DMS79 (cell line): ENCODE data around the gene POLR2H.

Experiments
- DNase-seq: peaks from one replicate; lab custom pipeline; 2025; lab: John Stamatoyannopoulos, UW

Gene POLR2H

DNA sequence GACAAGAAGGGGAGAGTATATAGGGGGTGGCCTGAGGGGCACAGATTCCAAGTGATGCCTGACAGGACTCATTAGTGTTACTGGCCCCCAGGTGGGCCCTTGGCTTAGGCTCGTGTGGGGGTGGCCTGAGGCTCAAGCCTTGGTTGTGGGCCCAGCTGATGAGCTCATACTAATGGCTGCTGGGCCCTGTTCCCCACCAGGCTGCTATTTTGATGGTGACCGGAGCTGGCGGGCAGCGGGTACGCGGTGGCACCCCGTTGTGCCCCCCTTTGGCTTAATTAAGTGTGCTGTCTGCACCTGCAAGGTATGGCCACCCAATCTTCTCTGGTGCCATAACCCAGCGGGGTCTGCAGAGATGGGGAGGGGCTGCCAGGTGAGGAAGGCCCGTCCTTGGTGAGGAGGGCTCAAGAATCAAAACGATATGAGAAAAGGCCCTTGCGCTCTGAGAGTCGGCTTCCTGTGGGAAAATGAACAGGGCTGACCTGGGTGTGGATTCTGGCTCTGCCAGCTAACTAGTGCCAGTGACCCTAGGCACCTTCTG, 25.7 kb downstream of the POLR2H start:
- no peak for DNase-seq

DNA sequence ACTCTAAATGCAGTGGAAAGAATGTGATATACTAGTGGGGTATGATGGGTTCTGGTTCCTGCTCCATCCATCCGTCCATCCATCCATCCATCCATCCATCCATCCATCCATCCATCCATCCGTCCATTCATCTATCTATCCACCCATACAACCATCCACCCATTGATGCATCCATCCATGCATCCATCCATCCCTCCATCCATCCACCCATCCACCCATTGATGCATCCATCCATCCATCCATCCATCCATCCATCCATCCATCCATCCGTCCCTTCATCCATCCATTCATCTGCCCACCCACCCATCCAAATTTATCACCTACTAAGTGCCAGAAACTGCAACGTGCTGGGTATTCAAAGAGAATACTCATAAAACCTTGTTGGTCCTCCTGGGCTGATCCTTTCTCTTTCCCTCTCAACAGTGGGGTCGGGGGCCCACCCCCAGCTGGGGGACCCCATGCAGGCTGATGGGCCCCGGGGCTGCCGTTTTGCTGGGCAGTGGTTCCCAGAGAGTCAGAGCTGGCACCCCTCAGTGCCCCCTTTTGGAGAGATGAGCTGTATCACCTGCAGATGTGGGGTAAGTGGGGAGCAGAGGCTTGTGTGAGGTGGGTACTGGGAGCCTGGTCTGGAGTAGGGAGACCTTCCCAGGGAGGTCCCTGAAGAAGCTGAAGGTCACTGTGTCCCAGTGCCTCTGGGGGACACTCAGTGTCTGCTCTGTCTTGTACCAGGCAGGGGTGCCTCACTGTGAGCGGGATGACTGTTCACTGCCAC, 26.8 kb downstream of the POLR2H start:
- DNase-seq = no peak

DNA sequence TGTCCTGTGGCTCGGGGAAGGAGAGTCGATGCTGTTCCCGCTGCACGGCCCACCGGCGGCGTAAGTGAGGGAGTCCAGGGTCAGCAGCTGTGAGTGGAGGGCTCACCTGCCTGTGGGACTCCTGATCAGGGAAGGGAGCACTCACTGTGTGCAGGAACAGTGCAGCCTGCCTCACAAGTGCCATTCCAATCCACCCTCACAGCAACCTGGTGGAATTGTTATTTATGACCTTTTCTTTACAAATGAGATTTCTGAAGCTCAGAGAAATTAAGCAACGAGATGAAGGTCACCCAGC, 27.4 kb downstream of the POLR2H start:
- DNase-seq = no peak

DNA sequence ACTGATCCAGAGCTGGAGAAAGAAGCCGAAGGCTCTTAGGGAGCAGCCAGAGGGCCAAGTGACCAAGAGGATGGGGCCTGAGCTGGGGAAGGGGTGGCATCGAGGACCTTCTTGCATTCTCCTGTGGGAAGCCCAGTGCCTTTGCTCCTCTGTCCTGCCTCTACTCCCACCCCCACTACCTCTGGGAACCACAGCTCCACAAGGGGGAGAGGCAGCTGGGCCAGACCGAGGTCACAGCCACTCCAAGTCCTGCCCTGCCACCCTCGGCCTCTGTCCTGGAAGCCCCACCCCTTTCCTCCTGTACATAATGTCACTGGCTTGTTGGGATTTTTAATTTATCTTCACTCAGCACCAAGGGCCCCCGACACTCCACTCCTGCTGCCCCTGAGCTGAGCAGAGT, 27.9 kb downstream of the POLR2H start:
- no peak for DNase-seq

GRCh38 chr3:184389935-184390528, 28.5 kb downstream of the POLR2H start:
- DNase-seq = no peak

DNA sequence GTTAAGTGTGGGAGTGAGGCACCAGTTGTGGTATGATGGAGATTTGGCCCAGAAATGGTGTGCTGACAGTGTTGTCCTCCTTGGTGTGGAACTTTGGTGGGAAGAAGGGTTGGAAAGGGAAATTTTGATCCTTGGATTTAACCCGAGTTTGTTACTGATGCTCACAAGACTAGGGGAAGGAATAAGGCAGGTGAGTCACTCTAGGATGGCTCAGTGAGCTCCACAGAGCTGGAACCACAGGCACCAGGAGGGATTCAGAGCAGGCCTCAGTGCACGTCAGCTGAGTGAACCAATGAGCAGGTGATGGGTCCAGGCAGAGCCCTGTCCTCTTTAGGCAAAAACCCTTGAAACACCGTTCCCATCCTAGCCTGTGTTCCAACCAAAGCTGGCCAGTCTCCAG, 29.8 kb downstream of the POLR2H start:
- DNase-seq = no peak

DNA sequence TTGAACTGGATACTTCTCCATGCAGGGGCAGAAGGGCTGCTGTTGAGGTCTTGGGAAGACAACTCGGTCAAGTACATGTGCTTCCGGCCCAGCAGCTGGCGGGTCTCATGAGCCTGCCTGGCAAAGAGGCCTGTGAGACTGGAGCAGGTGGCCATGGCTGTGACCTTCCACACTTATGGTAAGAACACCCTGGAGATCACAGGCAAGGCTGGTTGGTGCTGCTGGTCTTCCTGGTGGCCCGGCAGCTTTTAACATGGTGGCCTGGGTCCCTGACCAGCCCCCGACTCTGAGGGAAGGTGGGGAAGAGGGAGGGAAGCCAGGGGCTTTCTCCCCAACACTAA, 33.8 kb downstream of the POLR2H start:
- DNase-seq = no peak

GRCh38 chr3:184399410-184399809, 37.9 kb downstream of the POLR2H start:
- no peak for DNase-seq

GRCh38 chr3:184405075-184406030, 43.8 kb downstream of the POLR2H start:
- no peak for DNase-seq

- no peak for DNase-seq
These were observed 47.9 kb downstream of the POLR2H start for GRCh38 chr3:184409331-184409926.

DNA sequence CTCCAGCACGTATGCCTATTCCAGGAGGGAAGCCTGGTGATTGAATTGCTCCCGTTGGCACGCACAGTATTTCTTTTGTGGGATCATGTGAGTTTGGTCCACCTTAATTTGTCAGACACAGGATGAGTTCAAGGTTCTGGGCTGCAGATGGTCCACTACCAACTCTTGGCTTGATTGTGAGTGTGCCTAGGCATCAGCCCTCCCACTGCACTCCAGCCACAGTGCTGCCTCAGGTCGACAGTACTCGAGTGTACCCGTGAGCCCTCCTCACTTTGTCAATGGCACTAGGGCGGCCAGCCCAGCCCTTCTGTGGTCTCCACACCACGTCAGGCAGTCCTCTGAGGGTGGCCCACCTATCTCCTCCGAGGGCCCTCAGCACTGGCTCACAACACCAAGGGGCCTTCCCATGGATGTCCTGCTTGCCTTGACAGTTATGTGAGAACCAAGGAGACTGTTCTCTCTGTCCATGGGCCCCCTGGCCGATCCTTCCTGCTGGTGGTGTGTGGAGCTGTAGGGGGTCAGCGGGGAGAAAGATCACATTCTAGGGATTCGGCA, 48.5 kb downstream of the POLR2H start:
- no peak for DNase-seq

DNA sequence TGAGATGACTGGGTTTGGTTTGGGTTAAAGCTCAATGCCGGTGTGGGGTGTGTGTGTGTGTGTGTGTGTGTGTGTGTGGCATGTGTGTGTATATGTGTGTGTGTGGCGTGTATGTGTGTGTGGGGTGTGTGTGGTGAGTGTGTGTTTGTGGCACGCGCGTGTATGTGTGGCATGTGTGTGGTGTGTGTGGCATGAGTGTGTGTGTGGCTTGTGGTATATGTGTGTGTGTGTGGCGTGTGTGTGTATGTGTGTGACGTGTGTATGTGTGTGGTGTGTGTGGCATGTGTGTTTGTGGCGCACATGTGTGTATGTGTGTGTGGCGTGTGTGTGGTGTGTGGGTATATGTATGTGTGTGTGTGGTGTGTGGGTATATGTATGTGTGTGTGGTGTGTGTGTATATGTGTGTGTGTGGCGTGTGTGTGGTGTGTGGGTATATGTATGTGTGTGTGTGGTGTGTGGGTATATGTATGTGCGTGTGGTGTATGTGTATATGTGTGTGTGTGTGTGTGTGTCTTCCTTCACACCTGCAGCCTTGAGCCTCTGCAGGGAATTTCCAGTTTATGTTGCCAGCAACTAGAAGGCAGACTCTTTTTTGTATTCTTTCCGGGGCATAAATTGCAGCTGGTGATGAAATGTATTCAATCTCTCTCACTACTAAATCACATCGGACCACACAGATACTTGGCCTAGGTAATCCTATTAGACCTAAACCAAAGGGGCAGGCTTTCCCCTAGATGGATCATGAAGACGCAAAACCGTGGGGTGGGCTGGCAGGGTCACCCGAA, 53.1 kb downstream of the POLR2H start:
- DNase-seq = no peak

DNA sequence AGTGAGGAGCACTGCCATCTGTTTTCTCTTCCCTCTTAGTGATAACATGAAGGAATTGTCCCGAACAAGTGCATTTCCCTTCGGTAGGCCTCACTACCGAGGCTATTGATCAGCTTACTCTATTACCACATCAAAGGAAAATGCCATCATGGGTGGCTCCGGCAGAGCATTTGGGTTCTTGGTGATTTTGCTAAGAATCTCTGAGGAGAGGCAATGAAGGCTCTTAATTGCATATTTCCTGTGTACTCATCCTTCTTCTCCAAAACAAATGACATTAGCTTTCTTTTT, 53.6 kb downstream of the POLR2H start:
- no peak for DNase-seq

GRCh38 chr3:184417619-184418327, 56.3 kb downstream of the POLR2H start:
- DNase-seq = no peak
